Measurements from ENCODE around the gene APBA2.

DNA sequence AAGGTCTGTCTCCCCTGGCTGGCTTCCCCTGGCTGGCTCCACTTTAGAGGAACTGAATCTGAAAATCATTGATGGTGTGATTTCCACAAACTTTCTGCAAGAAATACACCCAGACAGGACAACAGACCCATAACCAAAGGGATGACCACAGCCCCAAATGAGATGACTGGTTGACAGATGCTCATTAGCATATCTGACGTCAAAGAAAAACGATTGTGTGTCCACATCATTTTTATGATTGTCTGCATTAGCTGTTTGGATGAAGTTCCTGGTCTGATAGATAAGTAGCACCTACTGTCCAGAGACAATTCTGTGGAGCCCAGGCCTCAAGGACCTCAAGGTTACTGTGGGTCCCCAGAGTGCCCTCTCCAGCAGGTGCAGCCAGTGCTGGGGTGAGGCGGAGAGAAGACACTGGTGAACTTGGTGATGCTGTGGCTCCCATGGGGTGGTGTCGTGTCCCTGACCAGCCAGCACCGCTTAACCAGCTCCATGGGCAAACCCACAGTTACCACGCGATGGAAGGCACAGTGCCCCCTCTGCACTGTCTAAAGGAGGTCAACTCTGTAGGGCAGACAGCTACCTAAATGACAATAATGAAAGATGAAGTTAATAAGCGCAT, 256.5 kb downstream of the APBA2 start:
- TF ChIP-seq EZH2phosphoT487 (IDR thresholded peaks at IDR 0.05; ENCODE audit: low read depth) (no peak), CTCF (IDR thresholded peaks at IDR 0.05; ENCODE audit: low read depth, low read length) (no peak)
